B cell (primary cell): Measurements from ENCODE around the gene CFAP90. TPM values are rescaled to one million over a fixed set of nuclear protein-coding genes. Genes with fewer than 3 reads are reported as not detected.

Experiments used
- ATAC-seq: fragments of 200-7000 bp; cut with Tn5 transposase; one replicate; pipeline ENCODE4 v1.10.0; 2021; ENCODE audit warnings: low read depth, mild to moderate bottlenecking, moderate number of reproducible peaks, moderate library complexity
- CTCF ChIA-PET: fragments of 350-600 bp; sonication (Branson Sonifier 250); formaldehyde crosslinking; loops from one replicate; lab custom pipeline; 2021; ENCODE audit warnings: antibody characterized with exemption, inconsistent platforms; lab: Charles Lee
- POLR2A ChIA-PET: fragments of 350-600 bp; sonication (Branson Sonifier 250); formaldehyde crosslinking; loops from one replicate; lab custom pipeline; 2021; ENCODE audit warnings: antibody characterized with exemption; lab: Charles Lee
- DNase-seq: peaks from one replicate; pipeline ENCODE4 v3.0.0; 2013
- H2AFZ ChIP-seq: 2 replicates; pipeline ENCODE4 v1.6.1; 2012; ENCODE audit warnings: mild to moderate bottlenecking, low read depth, low read length; ENCODE audit not compliant: insufficient read depth, poor library complexity, severe bottlenecking
- H3K27ac ChIP-seq, 2 donors: 1 replicate in 1 of 2; 2 replicates in 1 of 2; pipeline ENCODE4 v1.5.1; 2012 to 2013; ENCODE audit warnings: low read length in 2 of 2, mild to moderate bottlenecking in 2 of 2, moderate library complexity in 1 of 2
- H3K27me3 ChIP-seq, 4 experiments: fragments of 200-600 bp in 1 of 4; sonication (generic) in 1 of 4; replicated peaks in 1 of 4; 1 replicate in 2 of 4; 2 replicates in 2 of 4; pipeline versions ENCODE4 v1.6.1 to v1.7.0; 2013 to 2016; ENCODE audit warnings: low read length in 3 of 4, mild to moderate bottlenecking in 2 of 4, mixed read lengths in 1 of 4, moderate library complexity in 1 of 4; ENCODE audit not compliant: insufficient read depth in 4 of 4, control insufficient read depth in 3 of 4; ENCODE audit errors: control extremely low read depth in 1 of 4
- H3K36me3 ChIP-seq, 2 experiments: replicated peaks in 1 of 2; 1 replicate in 1 of 2; 2 replicates in 1 of 2; pipeline versions ENCODE4 v1.6.1 to v1.7.1; 2013; ENCODE audit warnings: low read length in 1 of 2; ENCODE audit not compliant: insufficient read depth in 2 of 2, control insufficient read depth in 1 of 2; ENCODE audit errors: control extremely low read depth in 1 of 2, extremely low read depth in 1 of 2
- H3K4me1 ChIP-seq, 2 donors: fragments of 200-600 bp in 1 of 2; sonication (generic) in 1 of 2; 1 replicate in 1 of 2; 2 replicates in 1 of 2; pipeline versions ENCODE4 v1.5.1 to v1.6.1; 2013 to 2017; ENCODE audit warnings: low read length in 2 of 2; ENCODE audit not compliant: control insufficient read depth in 2 of 2, insufficient read depth in 2 of 2
- H3K4me2 ChIP-seq: replicated peaks from 2 replicates; pipeline ENCODE3; 2012; ENCODE audit warnings: mild to moderate bottlenecking, low read depth, low read length; ENCODE audit not compliant: poor library complexity, severe bottlenecking
- H3K4me3 ChIP-seq, 5 experiments: fragments of 200-600 bp in 1 of 5; sonication (generic) in 1 of 5; 1 replicate in 3 of 5; 2 replicates in 2 of 5; pipeline versions ENCODE4 v1.5.1 to v1.7.0; 2011 to 2016; ENCODE audit warnings: low read length in 4 of 5, mild to moderate bottlenecking in 4 of 5, low read depth in 2 of 5, control low read depth in 1 of 5, moderate library complexity in 1 of 5; ENCODE audit not compliant: insufficient read depth in 1 of 5; ENCODE audit errors: control extremely low read depth in 1 of 5, extremely low read depth in 1 of 5
- H3K79me2 ChIP-seq: fragments of 200-600 bp; sonication (generic); one replicate; pipeline ENCODE4 v1.6.0; 2016; ENCODE audit warnings: low read length; ENCODE audit not compliant: control insufficient read depth, insufficient read depth
- H3K9ac ChIP-seq: fragments of 200-600 bp; sonication (generic); 2 replicates; pipeline ENCODE4 v1.6.1; 2017; ENCODE audit warnings: mild to moderate bottlenecking, low read length, moderate library complexity
- H3K9me3 ChIP-seq, 3 donors: one replicate each; pipeline versions ENCODE4 v1.6.1 to v1.7.1; 2013; ENCODE audit warnings: low read length in 2 of 3; ENCODE audit not compliant: control insufficient read depth in 2 of 3, insufficient read depth in 1 of 3; ENCODE audit errors: control extremely low read depth in 1 of 3
- H4K20me1 ChIP-seq: 2 replicates; pipeline ENCODE4 v1.6.0; 2012; ENCODE audit warnings: mild to moderate bottlenecking, low read length; ENCODE audit not compliant: insufficient read depth, control insufficient read depth, poor library complexity, severe bottlenecking
- H3K27ac Mint-ChIP-seq: one replicate; pipeline ENCODE4 v1.8.0; 2021; ENCODE audit warnings: mixed read lengths
- H3K27me3 Mint-ChIP-seq: one replicate; pipeline ENCODE4 v1.8.0; 2021; ENCODE audit warnings: mixed read lengths
- H3K4me1 Mint-ChIP-seq: one replicate; pipeline ENCODE4 v1.8.0; 2021; ENCODE audit warnings: mixed read lengths
- H3K4me3 Mint-ChIP-seq: one replicate; pipeline ENCODE4 v1.8.0; 2021; ENCODE audit warnings: mixed read lengths
- H3K9me3 Mint-ChIP-seq: one replicate; pipeline ENCODE4 v1.8.0; 2022; ENCODE audit warnings: mixed read lengths; ENCODE audit not compliant: insufficient read depth
- CTCF ChIP-seq: fragments of 200-600 bp; IDR thresholded peaks from one replicate; pipeline ENCODE4 v1.8.0; 2022; ENCODE audit warnings: antibody characterized with exemption, mild to moderate bottlenecking
- EZH2 ChIP-seq: IDR thresholded peaks from 2 replicates; pipeline ENCODE4 v1.6.1; 2012; ENCODE audit warnings: borderline replicate concordance, low read depth, mild to moderate bottlenecking, moderate library complexity, low read length; ENCODE audit not compliant: insufficient read depth, poor library complexity, severe bottlenecking
- WGBS: methylation state at CpG from one replicate; pipeline ENCODE4 v1.1.5; 2013; ENCODE audit warnings: missing lambda C conversion rate; ENCODE audit not compliant: insufficient coverage; 5-methylcytosine and 5-hydroxymethylcytosine counted together
- intact Hi-C: fragments of 100-400 bp; cut with micrococcal nuclease; formaldehyde crosslinking; loops from one replicate; pipeline ENCODE4 v1.10.0; 2022
- polyA plus RNA-seq: library from polyadenylated mRNA; depleted of rRNA; stranded (reverse); fragments of >200 nt; gene quantifications from 2 replicates; pipeline ENCODE4 v1.2.3, GENCODE V29; 2012
- total RNA-seq, 2 donors: library from RNA; stranded (reverse); fragments of 120-200 nt in 1 of 2; gene quantifications; 1 replicate in 1 of 2; 2 replicates in 1 of 2; pipeline versions ENCODE4 v1.2.3 to v1.2.4, GENCODE V29; 2013 to 2022

The CFAP90 gene
- total and polyA plus RNA-seq, 2 donors (not counting 1 experiment from before 2014, with no cell fraction given) = not detected

- H2AFZ ChIP-seq = no peak overlapping the region
- no peak overlapping the region for H3K27ac ChIP-seq
- ATAC-seq = no peak
- ChIA-PET POLR2A (no interaction called here), CTCF (no interaction called here)
- no peaks in the 10 kb centered on the region for H3K36me3 ChIP-seq
- intact Hi-C loops = no loop called here
- H4K20me1 ChIP-seq = no peaks in the 10 kb centered on the region
- TF ChIP-seq EZH2 = no peak
- TF ChIP-seq CTCF = no peak
- Mint-ChIP-seq H3K27ac (no peak overlapping the region), H3K9me3 (no peaks in the 10 kb centered on the region), H3K4me1 (no peaks in the 10 kb centered on the region), H3K4me3 (no peak overlapping the region), H3K27me3 (peaks cover 15% of the 10 kb centered on the region)
- no peak overlapping the region for H3K9ac ChIP-seq
- whole genome bisulfite sequencing = 84% methylated on average over 6 of the region's 10 CpGs
- no peaks in the 10 kb centered on the region for H3K79me2 ChIP-seq
- no peak overlapping the region for H3K4me2 ChIP-seq
- H3K27me3 ChIP-seq = no peaks in the 10 kb centered on the region
- no peaks in the 10 kb centered on the region for H3K9me3 ChIP-seq
- no peaks in the 10 kb centered on the region for H3K4me1 ChIP-seq
- no peak overlapping the region for H3K4me3 ChIP-seq
- no peak for DNase-seq
Measured at GRCh38 chr5:7828269-7828668, 22.7 kb downstream of the CFAP90 start.

GRCh38 chr5:7827610-7828009 is 23.3 kb downstream of the CFAP90 start:
- H4K20me1 ChIP-seq = no peaks in the 10 kb centered on the region
- H3K4me1 ChIP-seq = no peaks in the 10 kb centered on the region
- intact Hi-C loops = no loop called here
- WGBS = 84% methylated on average over 5 of the region's 6 CpGs
- TF ChIP-seq EZH2 (no peak), CTCF (no peak)
- H2AFZ ChIP-seq = no peak overlapping the region
- POLR2A ChIA-PET = no interaction called here
- Mint-ChIP-seq H3K9me3 (no peaks in the 10 kb centered on the region), H3K4me3 (no peak overlapping the region), H3K4me1 (no peaks in the 10 kb centered on the region), H3K27ac (no peak overlapping the region), H3K27me3 (peaks cover 22% of the 10 kb centered on the region)
- H3K36me3 ChIP-seq = no peaks in the 10 kb centered on the region
- no peak for DNase-seq
- H3K79me2 ChIP-seq = no peaks in the 10 kb centered on the region
- H3K27me3 ChIP-seq = no peaks in the 10 kb centered on the region
- H3K4me3 ChIP-seq = no peak overlapping the region
- CTCF ChIA-PET = no interaction called here
- H3K27ac ChIP-seq = no peak overlapping the region
- H3K9ac ChIP-seq = no peak overlapping the region
- H3K9me3 ChIP-seq = no peaks in the 10 kb centered on the region
- no peak overlapping the region for H3K4me2 ChIP-seq
- ATAC-seq = no peak
